Body of pancreas (tissue), 4 donors: ENCODE results near the gene TUBGCP6. TPM values are rescaled to one million over a fixed set of nuclear protein-coding genes. Genes with fewer than 3 reads are reported as not detected.

ENCODE experiments used
- ATAC-seq: fragments of 150-250 bp; one replicate; pipeline ENCODE4 v1.9.1; 2016
- DNase-seq, 4 donors: peaks; one replicate each; pipeline ENCODE4 v3.0.0-alpha.2; 2019
- H3K27ac ChIP-seq, 4 donors: fragments of 200-600 bp; sonication (generic); 1 replicate in 3 of 4; 2 replicates in 1 of 4; pipeline versions ENCODE4 v1.5.1 to v1.6.1; 2016 to 2019; ENCODE audit warnings: mild to moderate bottlenecking in 1 of 4, mixed read lengths in 1 of 4, moderate library complexity in 1 of 4
- H3K27me3 ChIP-seq, 2 donors: fragments of 200-600 bp; sonication (generic); one replicate each; pipeline ENCODE4 v1.6.0; 2016; ENCODE audit warnings: mild to moderate bottlenecking in 1 of 2
- H3K36me3 ChIP-seq, 2 donors: fragments of 200-600 bp; sonication (generic); replicated peaks in 1 of 2; 2 replicates each; pipeline ENCODE4 v1.5.1; 2016; ENCODE audit warnings: low read depth in 2 of 2; ENCODE audit not compliant: insufficient read depth in 1 of 2
- H3K4me1 ChIP-seq: fragments of 200-600 bp; sonication (generic); one replicate; pipeline ENCODE4 v1.6.0; 2016
- H3K4me3 ChIP-seq, 2 donors: fragments of 200-600 bp; sonication (generic); 1 replicate in 1 of 2; 2 replicates in 1 of 2; pipeline ENCODE4 v1.5.1; 2016 to 2019
- H3K9me3 ChIP-seq, 3 donors: fragments of 200-600 bp; sonication (generic); 1 replicate in 2 of 3; 2 replicates in 1 of 3; pipeline ENCODE4 v1.5.1; 2016
- CTCF ChIP-seq, 7 experiments: fragments of 450-650 bp in 4 of 7; fragments of 200-600 bp in 3 of 7; sonication (generic) in 3 of 7; IDR thresholded peaks; one replicate each; pipeline ENCODE4 v1.5.1; 2016 to 2019; ENCODE audit warnings: antibody characterized with exemption in 7 of 7
- POLR2A ChIP-seq, 3 donors: fragments of 450-650 bp; IDR thresholded peaks; one replicate each; pipeline ENCODE4 v1.6.1; 2016; ENCODE audit warnings: antibody characterized with exemption in 3 of 3, mild to moderate bottlenecking in 2 of 3
- WGBS, 2 donors: methylation state at CpG; one replicate each; pipeline ENCODE4 v1.1.5; 2017; 5-methylcytosine and 5-hydroxymethylcytosine counted together
- intact Hi-C: fragments of 100-400 bp; cut with DNase I; formaldehyde crosslinking; loops from one replicate; pipeline ENCODE4 v1.15.1; 2023
- total RNA-seq, 2 donors: library from RNA; depleted of rRNA; stranded (reverse); fragments of >200 nt; gene quantifications; one replicate each; pipeline ENCODE4 v1.1.0, GENCODE V29; 2016

Gene TUBGCP6
- total RNA-seq, 2 donors from 2014 or later: 61.2 to 121 TPM

- no peak overlapping the region for H3K4me3 ChIP-seq
- intact Hi-C loops: loop anchor here (10.0 kb wide), 1 partner anchor 255 kb away; the partner anchor contains the start of genes LMF2 and NCAPH2
Observed at GRCh38 chr22:50249341-50250248, 4.8 kb upstream of the TUBGCP6 start.

GRCh38 chr22:50248196-50249081 lies 3.6 kb upstream of the TUBGCP6 start:
- Histone ChIP-seq H3K27ac (no peak overlapping the region), H3K4me1 (peaks cover 40% of the 10 kb centered on the region), H3K4me3 (no peak overlapping the region), H3K36me3 (no peaks in the 10 kb centered on the region), H3K9me3 (no peaks in the 10 kb centered on the region), H3K27me3 (no peaks in the 10 kb centered on the region)
- WGBS, 2 donors: 50 to 86% methylated on average over 2 to 24 of the region's 29 CpGs
- ATAC-seq (no peak), DNase-seq (no peak)
- TF ChIP-seq POLR2A (IDR thresholded peaks at IDR 0.05) (no peak), CTCF (IDR thresholded peaks at IDR 0.05) (no peak)
- intact Hi-C loops: loop anchor here (10.0 kb wide), 1 partner anchor 256 kb away; the partner anchor contains the start of genes LMF2 and NCAPH2

More at GRCh38 chr22:50249341-50250248, 4.8 kb upstream of the TUBGCP6 start:
- TF ChIP-seq CTCF (IDR thresholded peaks at IDR 0.05) (no peak), POLR2A (IDR thresholded peaks at IDR 0.05) (no peak)
- Histone ChIP-seq H3K27me3 (no peaks in the 10 kb centered on the region), H3K9me3 (no peaks in the 10 kb centered on the region), H3K36me3 (no peaks in the 10 kb centered on the region), H3K4me1 (peaks cover 40% of the 10 kb centered on the region), H3K27ac (no peak overlapping the region)
- ATAC-seq: no peak
- WGBS, 2 donors: 80 to 96% methylated on average over 5 to 27 of the region's 32 CpGs
- no peak for DNase-seq

GRCh38 chr22:50247748-50248147 lies 2.9 kb upstream of the TUBGCP6 start:
- Histone ChIP-seq H3K9me3 (no peaks in the 10 kb centered on the region), H3K27ac (no peak overlapping the region), H3K27me3 (no peaks in the 10 kb centered on the region), H3K36me3 (no peaks in the 10 kb centered on the region), H3K4me3 (no peak overlapping the region), H3K4me1 (peaks cover 46% of the 10 kb centered on the region)
- intact Hi-C loops: loop anchor here (10.0 kb wide), 1 partner anchor 257 kb away; the partner anchor contains the start of genes LMF2 and NCAPH2
- WGBS, 2 donors: 45 to 90% methylated on average over 6 to 16 of the region's 16 CpGs
- peak in 3 of 4 donors; percentile 50 to 74 (median 65) for DNase-seq
- TF ChIP-seq POLR2A (IDR thresholded peaks at IDR 0.05) (no peak), CTCF (IDR thresholded peaks at IDR 0.05) (no peak)
- ATAC-seq: no peak

- Histone ChIP-seq H3K4me3 (no peak overlapping the region), H3K4me1 (peaks cover 51% of the 10 kb centered on the region), H3K36me3 (no peaks in the 10 kb centered on the region), H3K27me3 (no peaks in the 10 kb centered on the region), H3K9me3 (no peaks in the 10 kb centered on the region), H3K27ac (no peak overlapping the region)
- WGBS, 2 donors: 82 to 87% methylated on average over 12 to 19 of the region's 20 CpGs
- DNase-seq (no peak), ATAC-seq (no peak)
- intact Hi-C loops: loop anchor here (10.0 kb wide), 1 partner anchor 258 kb away; the partner anchor contains the start of genes LMF2 and NCAPH2
- TF ChIP-seq POLR2A (IDR thresholded peaks at IDR 0.05) (no peak), CTCF (IDR thresholded peaks at IDR 0.05) (peak in 1 of 7 experiments; percentile 12)
Observed at GRCh38 chr22:50246242-50247175, 1.7 kb upstream of the TUBGCP6 start.
